Measurements from ENCODE around the gene UBR2.
"Not testable (repeated sequence)": the region's sequence is repeated elsewhere in the genome, so short reads cannot be mapped to it uniquely, and the experiment has no call there.

Gene UBR2

DNA sequence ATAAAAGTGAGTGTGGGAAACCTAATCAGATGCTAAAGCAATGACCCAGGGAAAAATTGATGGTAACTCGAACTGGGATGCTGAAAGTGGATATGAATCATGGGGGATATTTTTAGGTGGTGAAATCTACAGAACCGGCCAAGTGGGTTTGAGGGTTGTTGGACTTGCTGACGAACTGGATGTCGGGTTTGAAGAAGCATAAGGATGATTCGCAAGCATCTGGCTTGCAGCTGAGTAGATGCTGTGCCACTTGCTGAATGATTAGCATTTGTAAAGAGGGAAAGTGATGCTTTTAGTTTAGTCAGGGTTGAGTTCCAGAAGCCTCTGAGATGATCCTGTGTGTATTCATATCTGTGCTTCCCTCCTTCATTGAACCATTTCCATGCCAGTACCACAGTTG, 54.9 kb downstream of the UBR2 start:
- no peak for DNase-seq (ENCODE audit: low spot score)

- DNase-seq (ENCODE audit: low spot score) = no peak
Measured at GRCh38 chr6:42619963-42620362, 56.1 kb downstream of the UBR2 start.

DNA sequence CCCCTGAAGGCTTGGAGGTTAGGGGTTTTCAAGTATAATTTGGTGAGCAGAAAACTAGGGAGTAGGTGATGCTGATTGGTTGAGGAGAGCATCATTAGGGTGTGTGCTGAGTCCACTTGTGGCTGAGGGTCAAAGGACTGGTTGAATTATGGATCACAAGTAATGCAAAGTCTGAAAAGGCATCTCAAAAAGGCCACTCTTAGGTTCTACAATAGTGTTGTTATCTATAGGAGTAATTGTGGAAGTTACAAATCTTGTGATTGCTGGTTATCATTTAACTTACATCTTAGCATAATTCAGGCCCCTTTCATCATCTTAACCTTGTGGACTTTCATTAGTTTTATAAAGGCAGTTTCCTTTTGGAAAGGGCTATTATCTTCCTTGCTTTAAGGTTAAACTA, 60.8 kb downstream of the UBR2 start:
- DNase-seq (ENCODE audit: low spot score) = no peak

DNA sequence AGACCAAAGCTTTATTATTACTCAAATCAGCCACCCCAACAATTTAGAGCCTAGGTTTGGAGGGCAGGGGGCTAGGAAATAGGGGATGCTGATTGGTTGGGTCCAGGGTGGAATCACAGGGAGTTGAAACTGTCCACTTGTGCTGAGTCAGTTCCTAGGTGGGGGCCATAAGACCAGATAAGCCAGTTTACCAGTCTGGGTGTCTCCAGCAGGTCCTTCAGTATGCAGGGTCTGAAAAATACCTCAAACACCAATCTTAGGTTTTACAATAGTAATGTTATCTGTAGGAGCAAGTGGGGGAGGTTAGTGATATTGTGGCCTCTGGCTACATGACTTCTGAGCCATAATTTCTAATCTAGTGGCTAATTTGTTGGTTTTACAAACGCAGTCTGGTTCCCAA, 63.2 kb downstream of the UBR2 start:
- no peak for DNase-seq (ENCODE audit: low spot score)

- no peak for DNase-seq (ENCODE audit: low spot score)
Measured at GRCh38 chr6:42627674-42628073, 63.8 kb downstream of the UBR2 start.

GRCh38 chr6:42628604-42629003, 64.8 kb downstream of the UBR2 start:
- DNase-seq (ENCODE audit: low spot score) = no peak

- DNase-seq (ENCODE audit: low spot score) = no peak
Measured at GRCh38 chr6:42629845-42630244, 66.0 kb downstream of the UBR2 start.

DNA sequence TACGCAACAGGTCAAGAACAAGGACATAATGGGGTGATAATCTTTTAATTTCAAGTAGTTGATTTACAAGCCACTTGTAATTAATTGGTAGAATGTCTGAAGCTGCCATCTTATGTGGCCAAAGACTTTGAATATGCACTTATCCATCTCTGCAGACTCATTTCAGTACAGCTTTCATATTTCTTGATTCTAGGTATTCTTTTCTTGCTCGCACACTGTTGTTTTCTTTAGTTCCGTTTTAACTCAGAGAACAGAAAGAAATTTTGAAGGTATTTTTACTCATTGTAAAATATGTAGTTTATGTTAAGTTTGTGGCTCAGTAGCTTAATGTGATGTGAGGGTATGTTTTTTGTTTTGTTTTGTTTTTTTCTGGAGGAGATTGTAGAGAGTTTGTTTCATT, 73.9 kb downstream of the UBR2 start:
- no peak for DNase-seq (ENCODE audit: low spot score)

- DNase-seq (ENCODE audit: low spot score) = no peak
Measured at GRCh38 chr6:42642794-42643193, 79.0 kb downstream of the UBR2 start.

DNA sequence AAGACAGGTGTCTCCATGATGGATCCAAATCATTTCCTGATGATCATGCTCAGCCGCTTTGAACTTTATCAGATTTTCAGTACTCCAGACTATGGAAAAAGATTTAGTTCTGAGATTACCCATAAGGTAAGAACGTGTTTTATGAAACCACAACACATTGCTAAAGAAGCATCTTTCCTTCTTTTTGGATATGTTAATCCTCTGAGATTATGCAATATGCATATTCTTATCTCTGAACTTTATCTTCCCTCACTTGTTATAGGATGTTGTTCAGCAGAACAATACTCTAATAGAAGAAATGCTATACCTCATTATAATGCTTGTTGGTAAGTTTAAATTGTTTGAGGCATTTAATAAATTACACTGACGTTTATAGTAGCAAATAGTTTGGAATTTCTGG, 80.4 kb downstream of the UBR2 start:
- no peak for DNase-seq (ENCODE audit: low spot score)

DNA sequence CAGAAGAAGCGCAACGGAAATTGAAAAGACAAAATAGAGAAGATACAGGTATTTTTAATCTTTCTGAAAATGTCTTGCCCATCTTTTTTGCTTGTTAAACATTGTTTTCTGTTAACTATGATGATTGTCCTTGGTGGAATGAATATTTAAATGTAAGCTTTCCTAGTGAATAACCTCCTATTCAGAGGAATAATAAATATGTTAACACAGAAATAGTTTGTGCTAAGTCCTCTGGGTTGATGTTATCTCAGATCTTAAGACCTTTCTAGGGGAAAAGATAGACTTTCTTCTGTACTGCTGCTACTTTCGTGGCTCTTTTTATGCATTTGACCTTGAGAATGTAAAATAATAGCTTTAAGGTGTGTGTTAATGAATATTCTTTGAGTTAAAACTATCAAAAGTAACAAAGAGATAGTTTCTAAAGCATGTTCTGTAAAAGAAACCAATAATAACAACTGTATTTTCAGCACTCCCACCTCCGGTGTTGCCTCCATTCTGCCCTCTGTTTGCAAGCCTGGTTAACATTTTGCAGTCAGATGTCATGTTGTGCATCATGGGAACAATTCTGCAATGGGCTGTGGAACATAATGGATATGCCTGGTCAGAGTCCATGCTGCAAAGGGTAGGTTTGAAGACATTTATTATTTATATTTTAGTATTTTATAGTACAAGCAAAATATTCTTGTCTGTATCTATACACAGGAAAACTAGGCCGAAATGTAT, 88.4 kb downstream of the UBR2 start:
- no peak for DNase-seq (ENCODE audit: low spot score)

GRCh38 chr6:42653851-42654250, 90.0 kb downstream of the UBR2 start:
- DNase-seq (ENCODE audit: low spot score) = no peak

GRCh38 chr6:42659806-42660205, 96.0 kb downstream of the UBR2 start:
- DNase-seq (ENCODE audit: low spot score) = no peak

DNA sequence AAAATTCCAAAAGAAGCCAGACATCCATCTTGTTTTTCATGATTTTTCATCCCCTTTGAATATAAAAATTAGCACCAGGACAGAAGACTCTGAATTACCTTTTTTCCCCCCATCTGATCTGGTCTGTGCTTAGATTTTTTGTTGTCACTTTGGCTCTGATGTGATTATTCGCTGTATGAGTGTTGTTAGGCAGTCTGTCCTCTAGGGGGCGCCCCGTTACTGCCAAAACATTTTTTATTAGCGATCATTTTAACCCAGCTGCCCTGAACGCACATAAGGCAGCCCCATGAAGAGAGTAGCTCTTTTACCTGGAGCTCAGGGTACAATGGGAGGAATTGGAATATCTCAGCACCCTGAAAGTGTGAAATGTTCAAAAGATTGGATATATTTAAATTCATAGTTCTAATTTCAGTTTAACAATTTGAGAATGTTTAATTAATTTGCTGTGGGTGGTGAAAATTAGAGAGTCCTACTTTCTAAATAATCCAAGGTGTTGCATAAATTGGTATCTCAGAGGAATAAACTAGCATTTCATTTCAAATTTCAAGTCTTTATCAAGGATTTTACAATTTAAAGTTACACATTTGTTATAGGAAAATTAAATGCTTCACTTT, 97.8 kb downstream of the UBR2 start:
- DNase-seq (ENCODE audit: low spot score) = peak; percentile 60

GRCh38 chr6:42664718-42665117, 100.9 kb downstream of the UBR2 start:
- no peak for DNase-seq (ENCODE audit: low spot score)

DNA sequence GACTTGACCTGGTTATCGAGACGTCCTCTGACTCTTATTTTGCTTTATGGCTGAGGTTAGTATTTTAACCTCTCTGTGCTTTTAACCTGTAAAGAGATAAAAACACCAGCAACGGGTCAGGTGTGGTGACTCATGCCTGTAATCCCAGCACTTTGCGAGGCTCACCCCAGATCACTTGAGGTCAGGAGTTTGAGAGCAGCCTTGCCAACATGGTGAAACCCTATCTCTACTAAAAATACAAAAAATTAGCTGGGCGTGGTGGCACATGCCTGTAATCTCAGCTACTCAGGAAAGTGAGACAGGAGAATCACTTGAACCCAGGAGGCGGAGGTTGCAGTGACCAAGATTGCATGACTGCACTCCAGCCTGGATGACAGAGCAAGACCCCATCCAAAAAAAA, 110.5 kb downstream of the UBR2 start:
- DNase-seq (ENCODE audit: low spot score) = not testable (repeated sequence)

GRCh38 chr6:42674780-42675179, 111.0 kb downstream of the UBR2 start:
- no peak for DNase-seq (ENCODE audit: low spot score)

- DNase-seq (ENCODE audit: low spot score) = no peak
Measured at GRCh38 chr6:42679358-42679757, 115.5 kb downstream of the UBR2 start.

GRCh38 chr6:42688281-42688680, 124.5 kb downstream of the UBR2 start:
- DNase-seq (ENCODE audit: low spot score) = no peak

- DNase-seq (ENCODE audit: low spot score) = no peak
Measured at GRCh38 chr6:42689371-42689770, 125.5 kb downstream of the UBR2 start.

DNA sequence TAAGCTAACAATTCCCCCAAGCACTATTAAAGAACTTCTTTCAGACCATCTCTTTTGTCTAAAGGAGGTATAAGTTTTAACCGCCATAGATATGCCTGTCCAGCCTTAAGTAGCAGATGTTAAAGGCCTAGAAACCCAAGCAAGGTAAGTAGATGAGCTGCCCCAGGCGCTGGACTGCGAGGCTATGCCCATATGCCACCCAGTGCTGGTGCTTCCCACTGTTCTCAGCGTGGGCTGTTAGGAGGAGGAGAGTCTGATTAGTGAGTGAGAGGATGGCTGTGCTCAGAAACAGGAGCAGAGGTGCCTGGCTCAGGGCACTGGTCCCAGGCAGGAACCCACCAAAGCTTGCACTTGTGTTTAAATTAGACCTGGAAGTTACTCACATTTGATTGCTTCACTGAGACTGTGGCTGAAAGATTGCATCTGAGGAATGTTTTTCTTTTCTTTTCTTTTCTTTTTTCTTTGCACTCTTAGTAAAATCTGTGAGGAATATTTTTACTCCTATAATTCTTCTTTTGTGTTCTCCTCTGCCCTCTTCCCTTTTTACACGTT, 126.4 kb downstream of the UBR2 start:
- no peak for DNase-seq (ENCODE audit: low spot score)

GRCh38 chr6:42690872-42691271, 127.0 kb downstream of the UBR2 start:
- DNase-seq (ENCODE audit: low spot score) = no peak

DNA sequence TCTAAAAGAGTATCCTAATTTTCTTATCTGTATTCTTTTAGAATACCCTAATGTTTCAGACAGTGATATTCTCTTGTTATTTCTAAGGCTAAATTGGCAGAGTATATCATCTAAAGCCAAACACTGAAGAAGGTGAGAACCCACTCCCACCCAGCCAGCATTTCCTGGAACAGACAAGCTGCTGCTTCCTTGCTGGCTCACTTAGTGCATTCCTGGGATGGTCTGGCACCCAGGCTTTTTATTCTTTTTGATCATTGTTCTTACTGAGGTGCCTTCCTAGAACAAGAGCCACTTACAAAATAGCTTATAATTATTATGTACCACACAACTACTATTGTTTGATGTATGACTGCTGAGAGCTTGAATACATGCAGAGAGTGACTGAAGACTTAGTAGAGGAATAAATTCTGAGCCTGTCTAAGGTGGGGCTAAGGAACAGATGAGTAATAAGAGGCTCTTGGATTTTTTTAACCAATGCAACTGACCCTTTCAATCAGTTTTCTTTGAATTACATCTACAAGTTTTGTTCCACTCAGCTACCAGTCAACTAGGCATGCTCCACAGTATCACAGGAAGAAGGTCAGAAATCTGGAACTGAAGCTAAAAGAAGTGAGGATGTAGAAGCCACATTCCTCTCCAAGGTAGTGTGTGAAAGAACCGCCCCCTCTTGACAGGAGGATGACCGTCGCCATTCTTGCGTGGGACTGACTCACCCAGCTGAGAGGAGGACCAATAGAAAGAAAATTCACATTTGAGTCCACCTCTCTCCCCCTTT, 128.5 kb downstream of the UBR2 start:
- peak; percentile 26 for DNase-seq (ENCODE audit: low spot score)

All from COLO829 (cell line).